Caco-2 (cell line): Measurements from ENCODE around the gene PPARD. TPM values are rescaled to one million over a fixed set of nuclear protein-coding genes. Genes with fewer than 3 reads are reported as not detected.

Experiments used
- BruUV-seq: library from RNA; stranded (reverse); fragments of 400-500 nt; replicated peaks from 2 replicates; lab custom pipeline; 2021; lab: Mats Ljungman, UMichigan
- CTCF ChIA-PET: fragments of 300-600 bp; sonication (Branson Sonifier 250); formaldehyde crosslinking; loops from one replicate; lab custom pipeline; 2022; ENCODE audit warnings: antibody characterized with exemption; lab: Charles Lee
- POLR2A ChIA-PET: fragments of 300-600 bp; sonication (Branson Sonifier 250); formaldehyde crosslinking; loops from one replicate; lab custom pipeline; 2022; ENCODE audit warnings: antibody characterized with exemption; lab: Charles Lee
- DNase-seq, 2 experiments: peaks; one replicate each; pipeline versions ENCODE4 v3.0.0 to v3.0.0-alpha.2; 2020 to 2022
- H3K27me3 ChIP-seq: replicated peaks from 2 replicates; pipeline ENCODE4 v1.6.0; 2011; ENCODE audit warnings: low read length; ENCODE audit not compliant: control insufficient read depth, insufficient read depth
- H3K36me3 ChIP-seq: 2 replicates; pipeline ENCODE4 v1.5.1; 2011; ENCODE audit warnings: low read length; ENCODE audit not compliant: control insufficient read depth, insufficient read depth
- H3K4me1 ChIP-seq: fragments of 250-450 bp; sonication (Bioruptor Pico); 2 replicates; pipeline ENCODE4 v1.5.1; 2020; ENCODE audit warnings: mild to moderate bottlenecking
- H3K4me3 ChIP-seq: 2 replicates; pipeline ENCODE4 v1.5.1; 2011; ENCODE audit warnings: low read depth, mild to moderate bottlenecking, control low read depth, low read length
- H3K9me3 ChIP-seq: fragments of 250-450 bp; sonication (Bioruptor Pico); 2 replicates; pipeline ENCODE4 v1.5.1; 2020; ENCODE audit warnings: mild to moderate bottlenecking, moderate library complexity
- H3K27ac Mint-ChIP-seq: one replicate; pipeline ENCODE4 v1.8.0; 2022; ENCODE audit warnings: mixed read lengths; ENCODE audit not compliant: unreplicated experiment
- H3K27me3 Mint-ChIP-seq: one replicate; pipeline ENCODE4 v1.8.0; 2022; ENCODE audit warnings: mixed read lengths; ENCODE audit not compliant: insufficient read depth, unreplicated experiment
- H3K36me3 Mint-ChIP-seq: one replicate; pipeline ENCODE4 v1.8.0; 2022; ENCODE audit warnings: mild to moderate bottlenecking, mixed read lengths; ENCODE audit not compliant: insufficient read depth, unreplicated experiment
- H3K4me1 Mint-ChIP-seq: one replicate; pipeline ENCODE4 v1.8.0; 2022; ENCODE audit warnings: low read depth, mixed read lengths; ENCODE audit not compliant: unreplicated experiment
- H3K4me3 Mint-ChIP-seq: one replicate; pipeline ENCODE4 v1.8.0; 2022; ENCODE audit warnings: mild to moderate bottlenecking, moderate library complexity, mixed read lengths; ENCODE audit not compliant: unreplicated experiment
- H3K9me3 Mint-ChIP-seq: one replicate; pipeline ENCODE4 v1.8.0; 2022; ENCODE audit warnings: mixed read lengths; ENCODE audit not compliant: unreplicated experiment
- CTCF ChIP-seq, 2 experiments: fragments of 200-600 bp in 1 of 2; IDR thresholded peaks; 1 replicate in 1 of 2; 2 replicates in 1 of 2; pipeline versions ENCODE4 v1.5.1 to v1.8.0; 2011 to 2022; ENCODE audit warnings: antibody characterized with exemption in 1 of 2, control low read depth in 1 of 2, inconsistent platforms in 1 of 2, low read depth in 1 of 2, low read length in 1 of 2, mild to moderate bottlenecking in 1 of 2, moderate library complexity in 1 of 2; ENCODE audit not compliant: insufficient read depth in 1 of 2, severe bottlenecking in 1 of 2, unreplicated experiment in 1 of 2
- intact Hi-C: fragments of 100-400 bp; cut with micrococcal nuclease; formaldehyde crosslinking; loops from one replicate; pipeline ENCODE4 v1.10.0; 2022; ENCODE audit not compliant: unreplicated experiment
- total RNA-seq: library from RNA; stranded (reverse); gene quantifications from 2 replicates; pipeline ENCODE4 v1.2.3, GENCODE V29; 2022

Gene PPARD
- total RNA-seq, 1 experiment from 2014 or later: 11.3 TPM

GRCh38 chr6:35298625-35299140, 43.7 kb upstream of the PPARD start:
- ChIA-PET POLR2A (no interaction called here), CTCF (interaction anchor here (1.4 to 3.2 kb wide), 2 partner anchors 44 to 151 kb away, joined by 4 to 26 read pairs; partner anchors contain the start of gene PPARD)
- peak overlapping the region; percentile 55 for H3K4me3 Mint-ChIP-seq

GRCh38 chr6:35299674-35300073, 42.7 kb upstream of the PPARD start:
- intact Hi-C loops: loop anchor here (10.0 kb wide), 2 partner anchors 225 to 435 kb away; partner anchors contain the start of gene ARMC12
- Mint-ChIP-seq H3K4me1 (peaks cover 7% of the 10 kb centered on the region), H3K4me3 (no peak overlapping the region), H3K9me3 (no peaks in the 10 kb centered on the region), H3K36me3 (no peaks in the 10 kb centered on the region), H3K27ac (no peak overlapping the region), H3K27me3 (no peaks in the 10 kb centered on the region)
- H3K36me3 ChIP-seq: no peaks in the 10 kb centered on the region; the same call in 1 of the 2 replicates
- no TSS peak for BruUV-seq
- POLR2A ChIA-PET: no interaction called here
- peaks cover 5% of the 10 kb centered on the region; the same call in 1 of the 2 replicates for H3K4me1 ChIP-seq
- CTCF ChIA-PET: no interaction called here
- DNase-seq: no peak
- H3K9me3 ChIP-seq: no peaks in the 10 kb centered on the region
- no peaks in the 10 kb centered on the region for H3K27me3 ChIP-seq
- H3K4me3 ChIP-seq: no peak overlapping the region
- TF ChIP-seq CTCF (IDR thresholded peaks at IDR 0.05; ENCODE audit: insufficient read depth in 1 of 2, low read depth in 1 of 2, low read length in 1 of 2, severe bottlenecking in 1 of 2, unreplicated experiment in 1 of 2): no peak

More at GRCh38 chr6:35298625-35299140, 43.7 kb upstream of the PPARD start:
- no peak for TF ChIP-seq CTCF (IDR thresholded peaks at IDR 0.05; ENCODE audit: insufficient read depth in 1 of 2, low read depth in 1 of 2, low read length in 1 of 2, severe bottlenecking in 1 of 2, unreplicated experiment in 1 of 2)
- intact Hi-C loops: loop anchor here (10.0 kb wide), 2 partner anchors 226 to 436 kb away; partner anchors contain the start of gene ARMC12
- Histone ChIP-seq H3K4me1 (peaks cover 5% of the 10 kb centered on the region; the same call in 1 of the 2 replicates), H3K9me3 (no peaks in the 10 kb centered on the region), H3K4me3 (no peak overlapping the region), H3K27me3 (no peaks in the 10 kb centered on the region), H3K36me3 (no peaks in the 10 kb centered on the region; the same call in 1 of the 2 replicates)
- H3K36me3 Mint-ChIP-seq: no peaks in the 10 kb centered on the region
- BruUV-seq: no TSS peak
- no peaks in the 10 kb centered on the region for H3K27me3 Mint-ChIP-seq
- no peaks in the 10 kb centered on the region for H3K9me3 Mint-ChIP-seq
- DNase-seq: no peak
- H3K4me1 Mint-ChIP-seq: no peaks in the 10 kb centered on the region
- H3K27ac Mint-ChIP-seq: no peak overlapping the region

- no peak for DNase-seq
- no peak for TF ChIP-seq CTCF (IDR thresholded peaks at IDR 0.05; ENCODE audit: insufficient read depth in 1 of 2, low read depth in 1 of 2, low read length in 1 of 2, severe bottlenecking in 1 of 2, unreplicated experiment in 1 of 2)
- H3K27me3 ChIP-seq: no peaks in the 10 kb centered on the region
- ChIA-PET CTCF (no interaction called here), POLR2A (no interaction called here)
- peaks cover 5% of the 10 kb centered on the region; the same call in 1 of the 2 replicates for H3K4me1 ChIP-seq
- Mint-ChIP-seq H3K36me3 (no peaks in the 10 kb centered on the region), H3K27ac (no peak overlapping the region), H3K4me1 (peaks cover 7% of the 10 kb centered on the region), H3K4me3 (no peak overlapping the region), H3K9me3 (no peaks in the 10 kb centered on the region), H3K27me3 (no peaks in the 10 kb centered on the region)
- H3K4me3 ChIP-seq: no peak overlapping the region
- no TSS peak for BruUV-seq
- intact Hi-C loops: no loop called here
- H3K9me3 ChIP-seq: no peaks in the 10 kb centered on the region
- no peaks in the 10 kb centered on the region; the same call in 1 of the 2 replicates for H3K36me3 ChIP-seq
Measured at GRCh38 chr6:35300848-35301247, 41.5 kb upstream of the PPARD start.
